GM21423 (cell line): ENCODE results near the gene DSC3.
"Not testable (repeated sequence)": the region's sequence is repeated elsewhere in the genome, so short reads cannot be mapped to it uniquely, and the experiment has no call there.

Experiments used
- ATAC-seq: cut with Tn5 transposase; IDR thresholded peaks from one replicate; pipeline ENCODE4 v1.9.1; 2021; ENCODE audit warnings: mild to moderate bottlenecking, moderate library complexity; ENCODE audit not compliant: unreplicated experiment

The DSC3 gene

DNA sequence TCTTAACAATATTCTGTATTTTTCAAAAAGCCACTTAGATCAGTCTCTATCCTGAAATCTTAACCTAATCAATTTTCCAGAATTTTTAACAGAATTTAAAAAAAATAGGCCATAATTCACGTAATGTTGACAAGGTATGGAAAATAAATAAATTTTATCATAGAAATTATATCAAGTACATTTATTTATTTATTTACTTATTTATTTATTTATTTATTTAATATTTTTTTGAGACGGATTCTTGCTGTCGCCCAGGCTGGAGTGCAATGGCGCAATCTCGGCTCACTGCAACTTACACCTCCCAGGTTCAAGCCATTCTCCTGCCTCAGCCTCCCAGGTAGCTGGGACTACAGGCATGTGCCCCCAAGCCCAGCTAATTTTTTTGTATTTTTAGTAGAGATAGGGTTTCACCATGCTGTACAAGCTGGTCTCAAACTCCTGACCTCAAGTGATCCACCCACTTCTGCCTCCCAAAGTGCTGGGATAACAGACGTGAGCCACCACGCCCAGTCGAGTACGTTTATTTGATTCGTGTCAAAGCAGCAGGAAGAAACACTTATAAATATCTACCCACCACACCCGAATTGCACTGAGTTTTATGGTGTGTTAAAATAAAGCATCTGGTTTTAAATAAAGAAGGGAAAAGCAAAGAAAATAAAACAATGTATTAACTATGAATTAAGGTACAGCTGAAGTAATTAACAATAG lies 60.1 kb downstream of the DSC3 start:
- no peak for ATAC-seq

- ATAC-seq = not testable (repeated sequence)
Measured at GRCh38 chr18:30978091-30978490, 64.5 kb downstream of the DSC3 start.

- no peak for ATAC-seq
Measured at GRCh38 chr18:30971338-30971956, 71.1 kb downstream of the DSC3 start.

- ATAC-seq = no peak
Measured at GRCh38 chr18:30970196-30970816, 72.2 kb downstream of the DSC3 start.

DNA sequence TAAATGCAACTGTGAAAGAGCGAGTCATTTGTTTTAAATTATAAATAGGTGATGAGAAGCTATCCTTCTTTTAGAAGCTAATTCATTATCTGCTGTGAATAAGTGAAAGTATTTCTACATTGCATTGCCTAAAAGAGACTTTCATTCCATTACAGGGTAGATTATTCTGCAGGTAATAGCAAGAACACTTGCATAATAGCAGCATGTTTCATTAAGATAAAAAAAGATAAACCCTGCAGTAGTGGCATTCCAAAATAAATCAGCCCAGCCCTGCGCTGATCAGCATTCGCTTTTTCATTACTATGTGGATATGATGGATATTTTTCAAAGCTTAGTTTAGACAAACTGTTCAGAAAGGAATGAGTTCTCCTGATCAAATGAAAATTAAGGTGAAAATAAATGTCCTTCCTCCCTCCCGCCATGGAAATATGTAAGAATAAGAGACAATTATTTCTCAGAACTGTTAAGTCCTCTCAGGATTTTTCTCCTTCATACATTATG lies 72.8 kb downstream of the DSC3 start:
- no peak for ATAC-seq

GRCh38 chr18:30967701-30968100 lies 74.8 kb downstream of the DSC3 start:
- no peak for ATAC-seq

DNA sequence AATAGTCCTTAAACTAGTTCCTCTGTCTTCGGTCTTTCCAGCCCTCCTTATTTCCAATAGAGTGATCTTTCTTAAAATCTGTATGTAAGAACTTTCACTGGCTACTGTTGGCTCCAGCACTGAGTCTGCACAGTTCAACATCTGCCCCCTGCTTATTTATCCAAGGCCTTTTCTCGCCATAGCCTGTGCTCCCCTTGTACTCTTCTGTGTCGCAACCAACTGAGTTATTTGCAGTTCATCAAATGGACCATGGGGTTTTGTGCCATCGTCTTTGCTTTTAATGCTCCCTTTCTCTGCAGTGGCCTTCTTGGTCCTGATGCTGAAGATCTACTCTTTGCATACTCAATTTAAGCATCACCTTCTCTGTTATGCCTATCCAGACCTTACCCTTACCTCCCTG lies 77.3 kb downstream of the DSC3 start:
- no peak for ATAC-seq

GRCh38 chr18:30960661-30961060 lies 81.9 kb downstream of the DSC3 start:
- no peak for ATAC-seq

- no peak for ATAC-seq
Measured at GRCh38 chr18:30957066-30957465, 85.5 kb downstream of the DSC3 start.

DNA sequence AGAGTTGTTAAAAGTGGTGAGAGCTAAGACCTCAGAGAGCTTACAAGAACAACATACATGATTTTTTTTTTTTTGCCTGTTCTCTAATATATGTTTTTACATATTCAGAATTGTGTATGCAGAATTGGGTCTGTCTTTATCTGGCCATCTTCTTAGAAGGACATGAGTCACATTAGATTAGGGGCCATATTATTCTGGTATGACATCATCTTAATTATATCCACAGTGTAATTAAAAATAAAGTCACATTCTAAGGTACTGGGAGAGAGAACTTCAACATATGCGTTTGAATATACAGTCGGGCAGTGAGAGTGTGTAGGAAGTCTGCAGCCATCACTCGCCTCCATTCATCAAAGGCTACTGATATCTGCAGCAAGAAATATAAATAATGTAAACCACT lies 88.3 kb downstream of the DSC3 start:
- no peak for ATAC-seq

DNA sequence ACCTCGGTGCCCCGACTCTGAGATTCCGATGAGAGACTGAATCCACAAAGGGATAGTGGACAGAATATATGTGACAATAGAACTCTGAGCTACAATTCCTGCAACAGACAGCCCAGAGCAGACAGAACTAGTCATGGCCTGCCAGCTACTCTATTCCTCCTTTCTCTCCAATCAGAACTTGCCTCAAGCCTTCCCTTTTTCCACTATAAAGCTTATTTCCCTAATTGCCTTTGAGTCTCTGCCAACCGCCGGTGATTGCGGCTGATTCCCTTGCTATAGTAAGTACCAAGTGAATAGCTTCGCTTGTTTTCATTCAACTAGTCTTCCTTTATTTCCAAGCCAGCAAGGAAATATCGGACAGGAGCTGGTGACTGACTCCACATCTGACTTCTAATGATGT lies 96.8 kb downstream of the DSC3 start:
- no peak for ATAC-seq

DNA sequence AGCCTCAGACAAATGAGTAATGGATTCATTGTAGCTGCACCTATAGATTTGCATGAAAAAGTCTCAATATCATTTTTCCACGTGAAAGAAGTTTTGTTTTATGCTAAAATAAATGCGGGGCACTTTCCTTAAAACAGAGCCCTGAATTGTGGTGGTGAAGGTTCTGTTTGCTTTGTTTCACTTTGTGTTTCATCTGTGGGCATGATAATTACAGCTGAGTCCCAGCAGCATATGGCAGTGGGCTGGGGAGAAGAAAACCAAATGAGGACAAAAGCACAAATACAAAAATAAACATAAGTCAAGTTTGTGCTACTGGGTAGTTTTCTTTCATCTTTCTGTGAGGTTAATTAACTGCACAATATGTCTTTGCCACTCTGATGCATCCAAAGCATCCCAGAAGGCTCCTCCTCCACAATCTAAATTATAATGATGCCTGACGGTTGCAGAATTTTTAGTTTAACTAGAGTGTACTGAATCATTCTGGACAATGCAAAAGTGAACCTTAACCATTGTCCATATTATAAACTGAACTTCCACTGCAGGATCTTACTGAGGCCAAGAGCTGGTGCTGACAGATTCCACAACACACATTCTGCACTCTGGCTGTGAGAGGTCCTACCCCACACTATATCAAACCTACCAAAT lies 97.6 kb downstream of the DSC3 start:
- no peak for ATAC-seq

DNA sequence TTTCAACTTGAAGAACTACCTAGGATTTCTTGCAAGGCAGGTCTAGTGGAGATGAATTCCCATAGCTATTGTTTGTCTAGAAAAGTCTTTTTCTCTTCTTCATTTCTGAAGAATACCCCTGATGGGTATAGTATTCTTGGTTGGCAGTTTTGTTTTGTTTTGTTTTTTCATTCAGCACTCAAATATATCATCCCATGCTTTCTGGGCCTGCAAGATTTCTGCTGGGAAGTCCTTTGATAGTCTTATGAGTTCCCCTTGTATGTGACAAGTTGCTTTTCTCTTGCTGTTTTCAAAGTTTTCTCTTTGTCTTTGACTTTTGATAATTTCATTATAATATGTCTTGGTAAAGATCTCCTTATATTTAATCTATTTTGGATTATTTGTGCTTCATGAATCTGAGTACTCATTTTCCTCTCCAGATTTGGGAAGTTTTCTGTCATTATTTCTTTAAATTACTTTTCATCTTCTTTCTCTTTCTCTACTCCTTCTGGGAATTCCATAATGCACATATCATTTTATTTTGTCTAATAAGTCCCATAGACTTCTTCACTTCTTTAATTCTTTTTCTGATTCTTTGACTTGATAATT lies 101.5 kb downstream of the DSC3 start:
- ATAC-seq = no peak
